ENCODE data around the gene SPNS3. TPM values are rescaled to one million over a fixed set of nuclear protein-coding genes. Genes with fewer than 3 reads are reported as not detected.

Gene SPNS3
- total RNA-seq, 2 experiments from 2014 or later, result 6.4 to 8.4 TPM

DNA sequence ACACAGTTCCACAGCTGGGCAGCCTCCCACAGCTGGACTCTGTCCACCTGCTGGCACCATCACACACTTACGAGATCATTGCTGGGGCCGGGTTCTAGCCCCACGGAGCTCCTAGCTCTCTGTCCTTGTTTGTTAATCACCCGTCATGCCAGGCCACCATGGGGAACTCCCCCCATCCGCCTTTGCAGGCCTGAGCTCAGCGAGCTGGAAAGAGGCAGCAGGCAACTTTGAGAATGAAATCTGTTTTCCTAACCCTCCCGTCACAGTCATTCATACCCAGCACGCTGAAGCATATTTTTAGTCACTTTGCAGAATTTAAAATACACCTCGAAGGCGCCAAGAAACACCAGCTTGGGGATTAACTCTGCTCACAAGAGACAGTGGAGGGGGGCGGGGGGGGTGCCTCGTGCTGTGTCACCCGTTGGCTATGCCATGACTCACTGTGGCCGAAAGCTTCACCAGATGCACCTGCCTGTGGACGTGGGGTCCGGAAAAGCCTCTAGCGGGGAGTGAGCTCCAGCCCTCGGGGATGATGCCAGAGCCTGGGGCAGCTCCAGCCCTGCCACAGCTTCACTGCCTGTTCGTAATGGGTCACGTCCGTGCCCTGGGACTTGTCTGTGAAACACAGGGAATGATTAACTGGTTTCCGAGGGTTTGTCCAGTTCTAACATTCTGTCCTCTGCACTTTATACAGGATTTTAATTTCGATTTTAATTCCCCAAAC is 63.5 kb downstream of the SPNS3 start:
- DNase-seq (no peak), ATAC-seq (no peak)
- Mint-ChIP-seq H3K27me3 (peaks cover 25% of the 10 kb centered on the region), H3K9me3 (ENCODE audit: low read depth) (no peaks in the 10 kb centered on the region), H3K4me1 (peaks cover 21% of the 10 kb centered on the region), H3K36me3 (ENCODE audit: low read depth) (no peaks in the 10 kb centered on the region), H3K27ac (no peak overlapping the region), H3K4me3 (no peak overlapping the region)
- intact Hi-C loops (cut with DNase I, micrococcal nuclease), result no loop called here
- ChIA-PET POLR2A (interaction anchor here (0.7 kb wide), 1 partner anchor 41 kb away, joined by 3 read pairs; no protein-coding TSS in a partner anchor), CTCF (interaction anchor here (1.0 kb wide), 1 partner anchor 82 kb away, joined by 3 read pairs; no protein-coding TSS in a partner anchor)

DNA sequence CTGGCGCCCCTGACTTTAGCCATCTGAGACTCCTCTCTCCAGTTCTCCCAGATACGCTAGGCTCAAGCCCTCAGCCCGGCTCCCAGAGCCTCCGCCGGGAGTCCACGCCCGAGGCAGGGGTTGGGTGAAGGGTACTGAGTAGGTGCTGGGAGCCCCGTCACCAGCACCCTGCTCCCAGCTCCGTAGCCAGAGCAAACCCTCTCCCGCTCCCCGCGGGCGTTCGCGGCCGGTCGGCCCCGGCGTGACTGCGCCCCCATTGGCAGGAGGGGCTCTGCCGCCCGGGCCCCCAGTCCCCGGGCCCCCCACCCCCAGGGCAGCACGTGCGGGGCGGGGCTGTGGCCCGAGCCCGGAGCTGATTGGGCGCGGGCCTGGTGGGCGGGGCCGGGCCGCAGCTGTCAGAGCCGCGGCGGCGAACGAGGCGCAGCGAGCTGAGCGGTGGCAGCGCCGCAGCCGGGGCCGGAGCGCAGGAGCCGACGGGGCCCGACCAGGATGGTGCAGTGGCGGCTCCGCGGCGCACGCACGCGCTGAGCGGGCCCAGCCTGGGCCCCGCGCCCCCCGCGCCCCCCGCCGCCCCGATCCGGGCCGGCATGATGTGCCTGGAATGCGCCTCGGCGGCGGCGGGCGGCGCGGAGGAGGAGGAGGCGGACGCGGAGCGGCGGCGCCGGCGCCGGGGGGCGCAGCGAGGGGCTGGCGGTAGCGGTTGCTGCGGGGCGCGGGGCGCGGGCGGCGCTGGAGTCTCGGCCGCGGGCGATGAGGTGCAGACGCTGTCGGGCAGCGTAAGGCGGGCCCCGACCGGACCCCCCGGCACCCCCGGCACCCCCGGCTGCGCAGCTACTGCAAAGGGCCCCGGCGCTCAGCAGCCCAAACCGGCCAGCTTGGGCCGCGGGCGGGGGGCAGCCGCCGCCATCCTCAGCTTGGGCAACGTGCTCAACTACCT is 65.0 kb downstream of the SPNS3 start, which contains the start of gene SPNS2:
Gene SPNS2, plus strand, starts transcription at position 421 of the 937 bp plus-strand sequence. Its CDS starts 167 bp downstream, at position 588.
- ChIA-PET CTCF (interaction anchor here (0.6 to 1.4 kb wide), 2 partner anchors 25 to 80 kb away, joined by 3 read pairs; no protein-coding TSS in a partner anchor), POLR2A (no interaction called here)
- intact Hi-C loops (cut with DNase I, micrococcal nuclease), result no loop called here
- H3K36me3 Mint-ChIP-seq (ENCODE audit: low read depth), result no peaks in the 10 kb centered on the region
- ATAC-seq (peak; percentile 91), DNase-seq (peak; percentile 75)
- peaks cover 13% of the 10 kb centered on the region for H3K4me1 Mint-ChIP-seq
- no peaks in the 10 kb centered on the region for H3K9me3 Mint-ChIP-seq (ENCODE audit: low read depth)
- H3K4me3 Mint-ChIP-seq, result peak within 1 kb of the TSS; percentile 65
- peaks cover 30% of the 10 kb centered on the region for H3K27me3 Mint-ChIP-seq
- no peak within 1 kb of the TSS for H3K27ac Mint-ChIP-seq

DNA sequence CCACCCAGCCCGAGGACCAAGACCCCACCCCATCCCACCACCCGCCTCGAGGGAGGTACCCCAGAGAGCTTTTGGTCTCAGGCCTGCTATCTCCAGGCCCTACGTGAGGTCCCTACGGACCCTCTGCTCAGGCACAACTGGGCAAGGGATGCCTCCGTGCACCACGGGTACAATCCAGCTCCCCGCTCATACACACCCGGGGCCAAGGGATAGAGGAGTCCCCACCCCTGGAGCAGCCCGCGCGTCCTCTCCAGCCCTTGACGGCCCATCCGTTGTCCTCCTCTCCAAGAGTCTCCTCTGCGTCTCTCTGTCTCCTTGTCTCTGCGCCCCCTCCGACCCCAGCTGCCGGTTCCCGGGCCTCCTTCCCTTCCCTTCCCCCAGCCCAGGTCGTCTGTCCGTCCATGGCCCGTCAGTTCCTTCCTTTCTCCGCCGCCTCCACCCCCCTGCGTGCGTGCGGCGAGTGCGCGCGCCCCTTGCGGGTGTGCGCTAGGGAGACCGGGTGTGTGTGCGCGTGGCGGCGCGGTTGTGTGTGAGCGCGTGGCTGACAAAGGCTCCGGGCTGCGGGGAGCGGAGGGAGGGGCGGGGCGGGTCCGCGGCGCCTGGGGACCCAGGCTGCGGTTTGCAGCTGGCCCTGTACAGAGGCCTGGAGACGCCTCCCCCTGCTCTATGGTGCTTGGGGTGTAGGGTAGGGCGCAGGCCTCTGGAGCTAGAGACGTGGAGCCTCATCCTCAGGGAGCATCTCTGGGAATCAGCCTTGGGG is 65.9 kb downstream of the SPNS3 start:
- H3K9me3 Mint-ChIP-seq (ENCODE audit: low read depth), result no peaks in the 10 kb centered on the region
- intact Hi-C loops (cut with DNase I, micrococcal nuclease), result loop anchor here (1.0 to 5.0 kb wide), 2 partner anchors 77 to 79 kb away; no protein-coding TSS in a partner anchor
- ATAC-seq (peak; percentile 10), DNase-seq (peak; percentile 44)
- H3K27me3 Mint-ChIP-seq, result peaks cover 32% of the 10 kb centered on the region
- H3K27ac Mint-ChIP-seq, result no peak overlapping the region
- ChIA-PET CTCF (interaction anchor here (0.6 to 1.4 kb wide), 5 partner anchors 18 to 299 kb away, joined by 3 to 4 read pairs (median 3); no protein-coding TSS in a partner anchor), POLR2A (interaction anchor here (0.5 kb wide), 1 partner anchor 559 kb away, joined by 3 read pairs; no protein-coding TSS in a partner anchor)
- H3K4me3 Mint-ChIP-seq, result peak overlapping the region; percentile 65
- H3K4me1 Mint-ChIP-seq, result peaks cover 20% of the 10 kb centered on the region
- no peaks in the 10 kb centered on the region for H3K36me3 Mint-ChIP-seq (ENCODE audit: low read depth)

- no peaks in the 10 kb centered on the region for H3K36me3 Mint-ChIP-seq (ENCODE audit: low read depth)
- H3K4me3 Mint-ChIP-seq, result peak overlapping the region; percentile 65
- DNase-seq (no peak), ATAC-seq (no peak)
- intact Hi-C loops (cut with DNase I, micrococcal nuclease), result loop anchor here (1.0 to 5.0 kb wide), 2 partner anchors 78 to 80 kb away; no protein-coding TSS in a partner anchor
- H3K4me1 Mint-ChIP-seq, result peaks cover 24% of the 10 kb centered on the region
- H3K27me3 Mint-ChIP-seq, result peaks cover 32% of the 10 kb centered on the region
- no peaks in the 10 kb centered on the region for H3K9me3 Mint-ChIP-seq (ENCODE audit: low read depth)
- no peak overlapping the region for H3K27ac Mint-ChIP-seq
- ChIA-PET POLR2A (interaction anchor here (0.5 kb wide), 2 partner anchors 378 to 559 kb away, joined by 3 read pairs; no protein-coding TSS in a partner anchor), CTCF (interaction anchor here (0.6 to 1.3 kb wide), 6 partner anchors 16 to 299 kb away, joined by 3 to 4 read pairs (median 3); no protein-coding TSS in a partner anchor)
Measured at GRCh38 chr17:4500191-4500571, 66.4 kb downstream of the SPNS3 start.

GRCh38 chr17:4501295-4501949 is 67.7 kb downstream of the SPNS3 start:
- H3K4me3 Mint-ChIP-seq, result no peak overlapping the region
- ChIA-PET POLR2A (interaction anchor here (0.6 kb wide), 1 partner anchor 19 kb away, joined by 3 read pairs; no protein-coding TSS in a partner anchor), CTCF (interaction anchor here (0.6 to 1.0 kb wide), 4 partner anchors 15 to 595 kb away, joined by 3 to 6 read pairs (median 3); no protein-coding TSS in a partner anchor)
- peaks cover 32% of the 10 kb centered on the region for H3K27me3 Mint-ChIP-seq
- H3K27ac Mint-ChIP-seq, result no peak overlapping the region
- intact Hi-C loops (cut with DNase I, micrococcal nuclease), result loop anchor here in 1 of 2 experiments (5.0 kb wide), 1 partner anchor 79 kb away; no protein-coding TSS in a partner anchor
- peaks cover 24% of the 10 kb centered on the region for H3K4me1 Mint-ChIP-seq
- ATAC-seq (no peak), DNase-seq (no peak)
- no peaks in the 10 kb centered on the region for H3K9me3 Mint-ChIP-seq (ENCODE audit: low read depth)
- H3K36me3 Mint-ChIP-seq (ENCODE audit: low read depth), result no peaks in the 10 kb centered on the region

DNA sequence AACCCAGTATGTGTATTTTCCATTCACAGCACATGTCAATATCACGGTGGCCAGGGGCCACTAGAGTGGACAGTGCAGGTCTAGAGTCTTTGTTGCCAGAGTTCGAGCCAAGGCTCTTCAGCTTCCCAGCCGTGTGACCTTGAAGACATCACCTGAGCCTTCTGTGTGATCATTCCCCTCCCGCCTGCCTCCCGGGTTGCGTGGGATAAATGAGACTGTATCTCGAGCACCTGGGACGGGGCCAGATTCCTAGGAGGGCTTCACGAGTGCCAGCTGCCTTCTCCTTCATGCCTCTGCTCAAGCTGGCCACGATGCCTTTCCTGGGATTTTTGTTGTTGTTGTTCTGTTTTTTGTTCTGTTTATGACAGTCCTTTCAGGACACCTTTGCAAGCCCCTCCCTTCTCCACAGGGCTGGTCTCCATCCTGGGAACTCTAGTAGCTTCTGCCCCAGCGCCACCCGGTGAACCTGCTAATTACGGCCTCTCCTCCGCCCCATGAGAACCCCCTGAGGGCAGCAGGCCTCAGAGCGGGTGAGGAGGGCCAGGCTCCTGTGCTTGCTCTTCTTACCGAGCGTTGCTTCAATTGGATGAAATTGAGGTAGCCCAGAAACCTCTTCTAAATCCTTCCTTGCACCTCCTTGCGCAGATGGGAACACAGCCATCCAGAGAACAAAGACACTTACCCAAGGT is 68.9 kb downstream of the SPNS3 start:
- intact Hi-C loops (cut with DNase I, micrococcal nuclease), result loop anchor here in 1 of 2 experiments (5.0 kb wide), 1 partner anchor 80 kb away; no protein-coding TSS in a partner anchor

GRCh38 chr17:4503283-4504025 is 69.7 kb downstream of the SPNS3 start:
- no peak overlapping the region for H3K27ac Mint-ChIP-seq
- DNase-seq (no peak), ATAC-seq (no peak)
- ChIA-PET CTCF (interaction anchor here (0.6 to 0.9 kb wide), 2 partner anchors 23 to 62 kb away, joined by 3 read pairs; no protein-coding TSS in a partner anchor), POLR2A (interaction anchor here (1.0 kb wide), 1 partner anchor 405 kb away, joined by 4 read pairs; no protein-coding TSS in a partner anchor)
- H3K36me3 Mint-ChIP-seq (ENCODE audit: low read depth), result no peaks in the 10 kb centered on the region
- H3K9me3 Mint-ChIP-seq (ENCODE audit: low read depth), result no peaks in the 10 kb centered on the region
- H3K4me1 Mint-ChIP-seq, result peaks cover 24% of the 10 kb centered on the region
- H3K27me3 Mint-ChIP-seq, result peaks cover 32% of the 10 kb centered on the region
- no peak overlapping the region for H3K4me3 Mint-ChIP-seq
- intact Hi-C loops (cut with DNase I, micrococcal nuclease), result loop anchor here in 1 of 2 experiments (5.0 kb wide), 1 partner anchor 81 kb away; no protein-coding TSS in a partner anchor

More for the DNA sequence above, 68.9 kb downstream of the SPNS3 start:
- ChIA-PET CTCF (interaction anchor here (0.6 to 0.9 kb wide), 3 partner anchors 8 to 63 kb away, joined by 3 to 6 read pairs (median 3); no protein-coding TSS in a partner anchor), POLR2A (interaction anchor here (1.0 kb wide), 1 partner anchor 406 kb away, joined by 4 read pairs; no protein-coding TSS in a partner anchor)
- peaks cover 32% of the 10 kb centered on the region for H3K27me3 Mint-ChIP-seq
- H3K4me1 Mint-ChIP-seq, result peaks cover 24% of the 10 kb centered on the region
- no peak overlapping the region for H3K27ac Mint-ChIP-seq
- no peak overlapping the region for H3K4me3 Mint-ChIP-seq
- no peak for ATAC-seq
- no peaks in the 10 kb centered on the region for H3K9me3 Mint-ChIP-seq (ENCODE audit: low read depth)
- DNase-seq, result no peak
- H3K36me3 Mint-ChIP-seq (ENCODE audit: low read depth), result no peaks in the 10 kb centered on the region

GRCh38 chr17:4504188-4504587 is 70.4 kb downstream of the SPNS3 start:
- Mint-ChIP-seq H3K27ac (no peak overlapping the region), H3K36me3 (ENCODE audit: low read depth) (no peaks in the 10 kb centered on the region), H3K4me3 (no peak overlapping the region), H3K27me3 (peaks cover 32% of the 10 kb centered on the region), H3K4me1 (peaks cover 30% of the 10 kb centered on the region), H3K9me3 (ENCODE audit: low read depth) (no peaks in the 10 kb centered on the region)
- CTCF ChIA-PET, result no interaction called here
- POLR2A ChIA-PET, result interaction anchor here (0.6 kb wide), 1 partner anchor 362 kb away, joined by 4 read pairs; no protein-coding TSS in a partner anchor
- ATAC-seq, result peak; percentile 26
- intact Hi-C loops (cut with DNase I, micrococcal nuclease), result loop anchor here in 1 of 2 experiments (5.0 kb wide), 1 partner anchor 82 kb away; no protein-coding TSS in a partner anchor
- DNase-seq, result no peak

GRCh38 chr17:4505187-4505586 is 71.4 kb downstream of the SPNS3 start:
- Mint-ChIP-seq H3K4me1 (peaks cover 29% of the 10 kb centered on the region), H3K36me3 (ENCODE audit: low read depth) (no peaks in the 10 kb centered on the region), H3K27me3 (peaks cover 24% of the 10 kb centered on the region), H3K4me3 (no peak overlapping the region), H3K9me3 (ENCODE audit: low read depth) (no peaks in the 10 kb centered on the region), H3K27ac (no peak overlapping the region)
- intact Hi-C loops (cut with DNase I, micrococcal nuclease), result no loop called here
- ChIA-PET POLR2A (no interaction called here), CTCF (interaction anchor here (0.7 kb wide), 1 partner anchor 65 kb away, joined by 3 read pairs; no protein-coding TSS in a partner anchor)
- ATAC-seq, result no peak
- DNase-seq, result no peak

Measured in activated CD4-positive, alpha-beta T cell treated with anti-CD3 and anti-CD28 coated beads for 36 hours (primary cell).